Measurements from ENCODE around the gene SEC14L6.

SEC14L6 gene

GRCh38 chr22:30472994-30473720 is 73.4 kb downstream of the SEC14L6 start:
- no peaks in the 10 kb centered on the region for H3K79me2 ChIP-seq (ENCODE audit: insufficient read depth, low read length)
- H3K9ac ChIP-seq (ENCODE audit: low read length): no peak overlapping the region
- no peaks in the 10 kb centered on the region for H4K20me1 ChIP-seq (ENCODE audit: low read depth, low read length)
- no peak overlapping the region for H3K27ac ChIP-seq (ENCODE audit: low read depth, low read length)
- H3K9me2 ChIP-seq (replicated peaks; ENCODE audit: insufficient read depth, low read length): no peaks in the 10 kb centered on the region
- no peak overlapping the region for H3K4me2 ChIP-seq (ENCODE audit: low read depth, low read length, poor library complexity, severe bottlenecking)
- H3K27me3 ChIP-seq (ENCODE audit: low read length): no peaks in the 10 kb centered on the region
- no peaks in the 10 kb centered on the region for H3F3A ChIP-seq (ENCODE audit: insufficient read depth)
- H3K4me3 ChIP-seq (ENCODE audit: insufficient read depth, low read length, poor library complexity, severe bottlenecking): no peak overlapping the region
- H2AFZ ChIP-seq (ENCODE audit: low read depth, low read length, severe bottlenecking): no peak overlapping the region
- no peaks in the 10 kb centered on the region for H3K9me3 ChIP-seq (ENCODE audit: insufficient read depth, low read length)
- no peaks in the 10 kb centered on the region for H3K36me3 ChIP-seq (ENCODE audit: low read length)
- TF ChIP-seq EZH2phosphoT487 (conservative IDR thresholded peaks at IDR 0.05; ENCODE audit: low read length): no peak
